K562 (cell line): ENCODE measurements around the gene MATR3. TPM values are rescaled to one million over a fixed set of nuclear protein-coding genes. Genes with fewer than 3 reads are reported as not detected.

ENCODE experiments used
- ATAC-seq: fragments of 200-7000 bp; cut with Tn5 transposase; 3 replicates; pipeline ENCODE4 v1.9.1; 2020; ENCODE audit warnings: moderate library complexity
- BruUV-seq: library from RNA; stranded (reverse); fragments of 400-500 nt; replicated peaks from 2 replicates; lab custom pipeline; 2021; lab: Mats Ljungman, UMichigan
- CTCF ChIA-PET: fragments of 300-600 bp; formaldehyde crosslinking; extraction: SDS; loops from one replicate; lab custom pipeline; 2021; ENCODE audit warnings: low intra/inter-chr PET ratio; lab: Yijun Ruan, JAX
- POLR2A ChIA-PET: fragments of 300-600, 350-650 bp; sonication (Branson Sonifier 250); formaldehyde crosslinking; extraction: SDS; loops from one replicate; lab custom pipeline; 2021; ENCODE audit warnings: antibody characterized with exemption, inconsistent platforms; lab: Yijun Ruan, JAX
- DNase-seq, 4 experiments: peaks; one replicate each; pipeline versions ENCODE4 v3.0.0 to v3.0.0-alpha.2; 2011 to 2018; ENCODE audit warnings: low spot score in 3 of 4, mixed read lengths in 3 of 4; ENCODE audit errors: extremely low read depth in 1 of 4
- FAIRE-seq: peaks from 2 replicates; lab custom pipeline; 2011; peaks lifted over from hg19 to GRCh38; lab: Jason Lieb, UNC
- H2AFZ ChIP-seq: 2 replicates; pipeline ENCODE4 v1.6.0; 2011; ENCODE audit warnings: low read depth, low read length, control low read depth, inconsistent platforms
- H3K27ac ChIP-seq: fragments of 200-600 bp; 3 replicates; pipeline ENCODE4 v1.8.0; 2011; ENCODE audit warnings: low read depth, mild to moderate bottlenecking, control low read depth, inconsistent platforms, low read length, moderate library complexity, mixed read lengths; ENCODE audit errors: extremely low read depth
- H3K27me3 ChIP-seq, 2 experiments: fragments of 300-600 bp in 1 of 2; 2 replicates in 1 of 2; 3 replicates in 1 of 2; pipeline versions ENCODE4 v1.6.0 to v1.8.0; 2011; ENCODE audit warnings: inconsistent platforms in 2 of 2, low read length in 2 of 2, mild to moderate bottlenecking in 1 of 2, mixed read lengths in 1 of 2, moderate library complexity in 1 of 2; ENCODE audit not compliant: control insufficient read depth in 2 of 2, insufficient read depth in 2 of 2
- H3K36me3 ChIP-seq: fragments of 300-600 bp; 3 replicates; pipeline ENCODE4 v1.8.0; 2011; ENCODE audit warnings: mild to moderate bottlenecking, low read length, inconsistent platforms; ENCODE audit not compliant: control insufficient read depth, insufficient read depth
- H3K4me1 ChIP-seq, 2 experiments: fragments of 200-600 bp in 1 of 2; replicated peaks in 1 of 2; 2 replicates in 1 of 2; 3 replicates in 1 of 2; pipeline versions ENCODE4 v1.5.1 to v1.8.0; 2011; ENCODE audit warnings: inconsistent platforms in 2 of 2, low read length in 2 of 2, mild to moderate bottlenecking in 1 of 2, mixed read lengths in 1 of 2, moderate library complexity in 1 of 2; ENCODE audit not compliant: control insufficient read depth in 2 of 2, insufficient read depth in 2 of 2
- H3K4me2 ChIP-seq: 2 replicates; pipeline ENCODE4 v1.6.1; 2011; ENCODE audit warnings: low read length, control low read depth, inconsistent platforms, mixed read lengths; ENCODE audit not compliant: insufficient read depth
- H3K4me3 ChIP-seq: fragments of 200-600 bp; sonication (generic), shearing (Covaris generic); 2 replicates; pipeline ENCODE4 v1.5.1; 2016; ENCODE audit warnings: control low read depth, inconsistent platforms
- H3K79me2 ChIP-seq: fragments of 200-600 bp; 3 replicates; pipeline ENCODE4 v1.8.0; 2011; ENCODE audit warnings: low read length, inconsistent platforms; ENCODE audit not compliant: control insufficient read depth, insufficient read depth
- H3K9ac ChIP-seq, 2 experiments: 2 replicates each; pipeline versions ENCODE4 v1.6.0 to v1.6.1; 2011; ENCODE audit warnings: low read depth in 2 of 2, low read length in 2 of 2, control low read depth in 1 of 2, inconsistent platforms in 1 of 2, mild to moderate bottlenecking in 1 of 2, mixed read lengths in 1 of 2; ENCODE audit not compliant: insufficient read depth in 1 of 2
- H3K9me1 ChIP-seq: one replicate; pipeline ENCODE4 v1.6.0; 2011; ENCODE audit warnings: inconsistent platforms, mild to moderate bottlenecking, low read length, moderate library complexity; ENCODE audit not compliant: control insufficient read depth, insufficient read depth
- H3K9me3 ChIP-seq: replicated peaks from 2 replicates; pipeline ENCODE4 v1.5.1; 2011; ENCODE audit warnings: low read depth, low read length, inconsistent platforms; ENCODE audit not compliant: control insufficient read depth, insufficient read depth
- H4K20me1 ChIP-seq: replicated peaks from 2 replicates; pipeline ENCODE4 v1.6.1; 2011; ENCODE audit warnings: low read length, inconsistent platforms, mixed read lengths; ENCODE audit not compliant: control insufficient read depth, insufficient read depth
- CBX3 ChIP-seq, 2 experiments: IDR thresholded peaks; 1 replicate in 1 of 2; 2 replicates in 1 of 2; pipeline ENCODE4 v1.6.1; 2012; ENCODE audit warnings: inconsistent platforms in 2 of 2, low read length in 2 of 2, borderline replicate concordance in 1 of 2, control low read depth in 1 of 2
- DLX4 ChIP-seq: fragments of 250-450 bp; sonication (Bioruptor Pico); IDR thresholded peaks from 2 replicates; pipeline ENCODE4 v1.6.1; 2021; ENCODE audit warnings: mild to moderate bottlenecking
- EHMT2 ChIP-seq: fragments of 450-650 bp; IDR thresholded peaks from 2 replicates; pipeline ENCODE4 v1.6.1; 2018; ENCODE audit warnings: antibody characterized with exemption
- ESRRA ChIP-seq: fragments of 450-650 bp; IDR thresholded peaks from 2 replicates; pipeline ENCODE4 v1.6.1; 2014; ENCODE audit warnings: low read depth, mild to moderate bottlenecking, moderate library complexity, borderline replicate concordance
- GABPB2 ChIP-seq: fragments of 250-450 bp; sonication (Bioruptor Pico); conservative IDR thresholded peaks from 2 replicates; pipeline ENCODE4 v1.5.1; 2021; ENCODE audit warnings: mild to moderate bottlenecking
- GTF2B ChIP-seq: IDR thresholded peaks from 2 replicates; pipeline ENCODE4 v1.6.1; 2011; ENCODE audit not compliant: insufficient read length; ENCODE audit errors: extremely low read depth
- RBM15 ChIP-seq: fragments of 200-400 bp; formaldehyde crosslinking; IDR thresholded peaks from 2 replicates; pipeline ENCODE4 v1.6.1; 2018; ENCODE audit warnings: mild to moderate bottlenecking, low read length, moderate library complexity; ENCODE audit not compliant: insufficient read depth
- RBM25 ChIP-seq: fragments of 200-400 bp; formaldehyde crosslinking; IDR thresholded peaks from 2 replicates; pipeline ENCODE4 v1.6.1; 2018; ENCODE audit warnings: low read length, low read depth, moderate library complexity; ENCODE audit not compliant: severe bottlenecking
- SETDB1 ChIP-seq: IDR thresholded peaks from one replicate; pipeline ENCODE4 v1.6.1; 2012; ENCODE audit warnings: low read length, control low read depth, inconsistent platforms
- TRIM28 ChIP-seq: fragments of 450-650 bp; IDR thresholded peaks from 2 replicates; pipeline ENCODE4 v1.6.1; 2017
- ZNF121 ChIP-seq: sonication (generic); formaldehyde crosslinking; conservative IDR thresholded peaks from 2 replicates; pipeline ENCODE4 v1.8.0; 2022; ENCODE audit warnings: missing genetic modification reagents
- ZNF140 ChIP-seq: fragments of 250-450 bp; sonication (Bioruptor Pico); IDR thresholded peaks from 2 replicates; pipeline ENCODE4 v1.8.0; 2021; ENCODE audit warnings: moderate library complexity, mild to moderate bottlenecking, inconsistent platforms
- ZNF23 ChIP-seq: fragments of 250-450 bp; sonication (Bioruptor Pico); IDR thresholded peaks from 2 replicates; pipeline ENCODE4 v1.4.0; 2020; ENCODE audit warnings: mild to moderate bottlenecking
- WGBS: fragments of 100-300 bp; shearing (Covaris generic); methylation state at CpG from one replicate; pipeline ENCODE4 v1.1.6; 2016; ENCODE audit warnings: low coverage, mixed read lengths; ENCODE audit not compliant: insufficient coverage; ENCODE audit errors: missing lambda C conversion rate; 5-methylcytosine and 5-hydroxymethylcytosine counted together
- in situ Hi-C: fragments of 300-500 bp; cut with MboI; formaldehyde crosslinking; loops from 4 replicates; pipeline ENCODE4 v1.15.0; 2018; ENCODE audit warnings: inconsistent platforms, mixed read lengths
- intact Hi-C: fragments of 100-400 bp; cut with micrococcal nuclease; formaldehyde crosslinking; loops from 2 replicates; pipeline ENCODE4 v1.14.2; 2022
- polyA plus RNA-seq, 8 experiments: library from polyadenylated mRNA; depleted of rRNA in 4 of 8; stranded (reverse) in 5 of 8; unstranded in 3 of 8; fragments of >200 nt; fragmentation: Nextera tagmentation in 2 of 8; fragmentation: Illumina TruSeq in 1 of 8; extraction: Ambion mirVana in 2 of 8; extraction: Trizol in 1 of 8; gene quantifications; 2 replicates each; pipeline versions ENCODE4 v1.2.1 to v1.2.3, GENCODE V29; 2011 to 2014; ENCODE audit warnings: inconsistent platforms in 1 of 8, missing spikeins in 1 of 8
- total RNA-seq, 7 experiments: library from RNA; depleted of rRNA in 6 of 7; stranded (reverse); fragments of >200 nt in 6 of 7; fragmentation: Illumina TruSeq in 2 of 7; extraction: Trizol in 2 of 7; gene quantifications; 2 replicates each; pipeline versions ENCODE4 v1.2.1 to v1.2.3, GENCODE V29; 2011 to 2021; ENCODE audit warnings: low replicate concordance in 1 of 7
- TF ChIP-seq, protein P1 (sequence below): fragments of 450-650 bp; conservative IDR thresholded peaks from 2 replicates; pipeline ENCODE4 v1.6.1; 2016; ENCODE audit warnings: missing genetic modification characterization, low read depth, mild to moderate bottlenecking, control low read depth, missing compliant biosample characterization
- TF ChIP-seq, protein P2 (sequence below): fragments of 450-650 bp; formaldehyde crosslinking; IDR thresholded peaks from 2 replicates; pipeline ENCODE4 v1.4.0; 2020; ENCODE audit warnings: mild to moderate bottlenecking

The MATR3 gene
- total and polyA plus RNA-seq, 9 of the 15 experiments (the other 6 are each of a cell fraction or from before 2014, with no cell fraction given) = 150 to 425 (median 263) TPM

DNA sequence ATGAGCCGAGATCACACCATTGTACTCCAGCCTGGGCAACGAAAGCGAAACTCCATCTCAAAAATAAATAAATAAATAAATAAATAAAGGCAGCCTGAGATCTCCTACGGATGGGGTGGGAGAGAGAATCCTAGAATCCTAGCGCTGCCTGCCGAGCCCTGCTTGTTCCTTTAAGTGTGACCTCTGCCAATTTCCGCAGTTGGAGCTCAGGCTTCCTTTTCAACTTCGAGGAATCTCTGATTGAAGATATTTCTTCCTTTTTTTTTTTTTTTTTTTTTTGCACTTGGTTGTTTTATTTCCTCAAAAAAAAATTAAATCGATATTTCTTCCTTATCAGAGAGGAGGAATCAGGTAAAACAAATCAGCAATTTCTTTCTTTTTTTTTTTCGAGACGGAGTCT is 27.3 kb upstream of the MATR3 start (continued):
- TF ChIP-seq, protein P1, sequence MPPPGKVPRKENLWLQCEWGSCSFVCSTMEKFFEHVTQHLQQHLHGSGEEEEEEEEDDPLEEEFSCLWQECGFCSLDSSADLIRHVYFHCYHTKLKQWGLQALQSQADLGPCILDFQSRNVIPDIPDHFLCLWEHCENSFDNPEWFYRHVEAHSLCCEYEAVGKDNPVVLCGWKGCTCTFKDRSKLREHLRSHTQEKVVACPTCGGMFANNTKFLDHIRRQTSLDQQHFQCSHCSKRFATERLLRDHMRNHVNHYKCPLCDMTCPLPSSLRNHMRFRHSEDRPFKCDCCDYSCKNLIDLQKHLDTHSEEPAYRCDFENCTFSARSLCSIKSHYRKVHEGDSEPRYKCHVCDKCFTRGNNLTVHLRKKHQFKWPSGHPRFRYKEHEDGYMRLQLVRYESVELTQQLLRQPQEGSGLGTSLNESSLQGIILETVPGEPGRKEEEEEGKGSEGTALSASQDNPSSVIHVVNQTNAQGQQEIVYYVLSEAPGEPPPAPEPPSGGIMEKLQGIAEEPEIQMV (tag) = no peak

DNA sequence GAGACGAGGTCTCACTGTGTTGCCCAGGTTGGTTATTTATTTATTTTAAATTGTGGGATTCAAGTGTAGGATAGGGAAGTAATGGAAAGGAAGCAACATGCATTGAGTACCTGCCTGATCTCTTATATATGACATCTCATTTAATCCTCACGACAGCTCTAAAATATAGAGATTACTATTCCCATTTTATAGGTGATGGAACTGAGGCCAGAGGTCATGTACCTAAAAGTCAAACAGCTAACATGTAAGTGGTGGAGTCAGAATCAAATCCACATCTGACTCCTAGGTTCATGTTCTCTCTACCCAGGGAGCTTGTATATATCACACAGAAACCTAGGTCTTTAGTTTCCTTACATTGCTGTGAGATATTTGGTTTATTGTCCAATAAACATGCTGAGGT is 26.1 kb upstream of the MATR3 start:
- no peak for TF ChIP-seq DLX4
- no peak for TF ChIP-seq ZNF23 (CRISPR knock-in tag)
- TF ChIP-seq CBX3 (IDR thresholded peaks at IDR 0.05; ENCODE audit: borderline replicate concordance in 1 of 2, low read length in 2 of 2) = no peak
- no peak for TF ChIP-seq TRIM28
- TF ChIP-seq ZNF140 (CRISPR knock-in tag) = no peak
- TF ChIP-seq SETDB1 = no peak
- peak; percentile 77 for TF ChIP-seq RBM25
- TF ChIP-seq RBM15 = no peak
- TF ChIP-seq ZNF121 (CRISPR knock-in tag) = no peak
- peak; percentile 89 for TF ChIP-seq ESRRA
- no peak for TF ChIP-seq GTF2B
- TF ChIP-seq EHMT2 = no peak
- TF ChIP-seq, protein P2, sequence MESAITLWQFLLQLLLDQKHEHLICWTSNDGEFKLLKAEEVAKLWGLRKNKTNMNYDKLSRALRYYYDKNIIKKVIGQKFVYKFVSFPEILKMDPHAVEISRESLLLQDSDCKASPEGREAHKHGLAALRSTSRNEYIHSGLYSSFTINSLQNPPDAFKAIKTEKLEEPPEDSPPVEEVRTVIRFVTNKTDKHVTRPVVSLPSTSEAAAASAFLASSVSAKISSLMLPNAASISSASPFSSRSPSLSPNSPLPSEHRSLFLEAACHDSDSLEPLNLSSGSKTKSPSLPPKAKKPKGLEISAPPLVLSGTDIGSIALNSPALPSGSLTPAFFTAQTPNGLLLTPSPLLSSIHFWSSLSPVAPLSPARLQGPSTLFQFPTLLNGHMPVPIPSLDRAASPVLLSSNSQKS (CRISPR knock-in tag) = no peak
- TF ChIP-seq GABPB2 = no peak
- TF ChIP-seq, all 486 proteins: peak for 2
- in situ Hi-C loops = loop anchor here (10.0 kb wide), 1 partner anchor 683 kb away; no protein-coding TSS in a partner anchor
- no TSS peak for BruUV-seq

More for the DNA sequence above, 26.1 kb upstream of the MATR3 start:
- POLR2A ChIA-PET = interaction anchor here (0.6 to 0.8 kb wide), 2 partner anchors 79 to 128 kb away, joined by 3 to 4 read pairs; no protein-coding TSS in a partner anchor
- 44% methylated on average over 2 of the region's 2 CpGs for WGBS
- no peak overlapping the region for H3K4me2 ChIP-seq
- H3K27ac ChIP-seq = no peak overlapping the region
- CTCF ChIA-PET = no interaction called here
- no peak for ATAC-seq
- no peaks in the 10 kb centered on the region for H3K36me3 ChIP-seq
- no peak for FAIRE-seq
- no peaks in the 10 kb centered on the region for H3K9me3 ChIP-seq
- no peaks in the 10 kb centered on the region for H3K27me3 ChIP-seq
- no peak overlapping the region for H3K4me3 ChIP-seq
- H2AFZ ChIP-seq = peak overlapping the region; percentile 96
- peaks cover 0 to 36% of the 10 kb centered on the region in 2 experiments; a peak in 4 of 5 replicates for H3K4me1 ChIP-seq
- intact Hi-C loops = no loop called here
- H3K9ac ChIP-seq = no peak overlapping the region
- no peaks in the 10 kb centered on the region for H4K20me1 ChIP-seq
- no peaks in the 10 kb centered on the region for H3K9me1 ChIP-seq
- DNase-seq = no peak
- H3K79me2 ChIP-seq = no peaks in the 10 kb centered on the region
